Kidney (tissue), 14 donors: ENCODE measurements around the gene TAAR1. TPM values are rescaled to one million over a fixed set of nuclear protein-coding genes. Genes with fewer than 3 reads are reported as not detected.
A peak's percentile ranks its signal among the peaks of the same experiment; 100 is the strongest.
"Not testable (repeated sequence)": the region's sequence is repeated elsewhere in the genome, so short reads cannot be mapped to it uniquely, and the experiment has no call there.

Source experiments
- DNase-seq, 5 donors: peaks; one replicate each; pipeline ENCODE4 v3.0.0-alpha.2; 2013 to 2020
- FAIRE-seq: peaks from 2 replicates; lab custom pipeline; 2012; peaks lifted over from hg19 to GRCh38; lab: Jason Lieb, UNC
- H3K27ac ChIP-seq, 2 donors: one replicate each; pipeline ENCODE4 v1.7.0; 2013; ENCODE audit warnings: low read depth in 2 of 2, low read length in 2 of 2, inconsistent platforms in 1 of 2
- H3K27me3 ChIP-seq: one replicate; pipeline ENCODE4 v1.7.1; 2013; ENCODE audit warnings: low read length, inconsistent platforms; ENCODE audit not compliant: control insufficient read depth, insufficient read depth
- H3K36me3 ChIP-seq, 3 donors: one replicate each; pipeline versions ENCODE4 v1.7.0 to v1.7.1; 2013; ENCODE audit warnings: low read length in 3 of 3, control low read depth in 1 of 3, inconsistent platforms in 1 of 3; ENCODE audit not compliant: insufficient read depth in 3 of 3, control insufficient read depth in 2 of 3
- H3K4me1 ChIP-seq, 3 donors: one replicate each; pipeline versions ENCODE4 v1.7.0 to v1.7.1; 2013; ENCODE audit warnings: low read length in 3 of 3, inconsistent platforms in 1 of 3, low read depth in 1 of 3; ENCODE audit not compliant: control insufficient read depth in 2 of 3, insufficient read depth in 2 of 3
- H3K4me3 ChIP-seq, 3 donors: one replicate each; pipeline versions ENCODE4 v1.7.0 to v1.8.1; 2013; ENCODE audit warnings: low read length in 3 of 3, control low read depth in 1 of 3, inconsistent platforms in 1 of 3
- H3K9ac ChIP-seq, 3 donors: one replicate each; pipeline versions ENCODE4 v1.7.0 to v1.7.1; 2013; ENCODE audit warnings: low read length in 3 of 3, control low read depth in 1 of 3, inconsistent platforms in 1 of 3
- H3K9me3 ChIP-seq, 3 donors: one replicate each; pipeline versions ENCODE4 v1.7.0 to v1.7.1; 2013; ENCODE audit warnings: low read length in 3 of 3, control low read depth in 1 of 3, inconsistent platforms in 1 of 3; ENCODE audit not compliant: control insufficient read depth in 2 of 3, insufficient read depth in 1 of 3
- CTCF ChIP-seq: IDR thresholded peaks from 3 replicates; pipeline ENCODE4 v1.5.1; 2012; ENCODE audit warnings: mild to moderate bottlenecking, moderate library complexity, borderline replicate concordance; ENCODE audit not compliant: insufficient read depth; ENCODE audit errors: extremely low read depth
- intact Hi-C: fragments of 100-400 bp; cut with DNase I; formaldehyde crosslinking; loops from one replicate; pipeline ENCODE4 v1.11.1; 2022
- polyA plus RNA-seq: library from polyadenylated mRNA; stranded (reverse); fragments of 350-450 nt; fragmentation: Illumina TruSeq; extraction: RNeasy Lipid Tissue Mini Kit (QIAGEN cat#74804); gene quantifications from one replicate; pipeline ENCODE4 v1.2.3, GENCODE V29; 2014; ENCODE audit warnings: low read depth, low replicate concordance; ENCODE audit not compliant: insufficient read depth
- total RNA-seq: library from RNA; stranded (reverse); fragmentation: NEBNext Ultra II Directional; extraction: Animal tissue kit (Norgen Biotek cat#: 25700); gene quantifications from one replicate; pipeline ENCODE4 v1.2.1, GENCODE V29; 2021
- donor health status: control.
- donor health status: control.
- donor health status: control.
- donor health status: control.
- donor health status: control.
- donor health status: DM: yes; HTN: yes; CAD: no.
- donor health status: Normal renal cell carcinoma (clear cell type).

The TAAR1 gene
- total and polyA plus RNA-seq, 2 donors from 2014 or later = not detected

- H3K4me1 ChIP-seq = no peaks in the 10 kb centered on the region
- DNase-seq (no peak), FAIRE-seq (no peak)
- H3K27me3 ChIP-seq = no peaks in the 10 kb centered on the region
- TF ChIP-seq CTCF = no peak
- H3K9ac ChIP-seq = no peak overlapping the region
- intact Hi-C loops = no loop called here
- no peak overlapping the region for H3K4me3 ChIP-seq
- H3K9me3 ChIP-seq = no peaks in the 10 kb centered on the region
- H3K27ac ChIP-seq = no peak overlapping the region
- H3K36me3 ChIP-seq = no peaks in the 10 kb centered on the region
Observed at GRCh38 chr6:132604635-132605152, 54.3 kb downstream of the TAAR1 start.

GRCh38 chr6:132600900-132601299, 58.1 kb downstream of the TAAR1 start:
- H3K4me1 ChIP-seq, H3K4me3 ChIP-seq, H3K27ac ChIP-seq, DNase-seq, intact Hi-C loops, H3K27me3 ChIP-seq, H3K9ac ChIP-seq, H3K9me3 ChIP-seq, FAIRE-seq, H3K36me3 ChIP-seq: not testable (repeated sequence)

GRCh38 chr6:132598473-132598872, 60.5 kb downstream of the TAAR1 start:
- H3K9ac ChIP-seq = no peak overlapping the region
- H3K27me3 ChIP-seq = no peaks in the 10 kb centered on the region
- TF ChIP-seq CTCF = no peak
- FAIRE-seq (no peak), DNase-seq (peak in 1 of 5 donors; percentile 4)
- no peak overlapping the region for H3K4me3 ChIP-seq
- no peaks in the 10 kb centered on the region for H3K9me3 ChIP-seq
- intact Hi-C loops = no loop called here
- H3K27ac ChIP-seq = no peak overlapping the region
- H3K36me3 ChIP-seq = no peaks in the 10 kb centered on the region
- H3K4me1 ChIP-seq = no peaks in the 10 kb centered on the region

- FAIRE-seq = no peak
- H3K4me3 ChIP-seq = no peak overlapping the region
- no peaks in the 10 kb centered on the region for H3K27me3 ChIP-seq
- no peaks in the 10 kb centered on the region for H3K36me3 ChIP-seq
- DNase-seq = no peak
- H3K27ac ChIP-seq = no peak overlapping the region
- H3K9me3 ChIP-seq = no peaks in the 10 kb centered on the region
- no peak overlapping the region for H3K9ac ChIP-seq
- intact Hi-C loops = no loop called here
- no peak for TF ChIP-seq CTCF
- no peaks in the 10 kb centered on the region for H3K4me1 ChIP-seq
Observed at GRCh38 chr6:132596201-132596600, 62.8 kb downstream of the TAAR1 start.

Other genes starting within 250 kb of the TAAR1 start
- 77.9 TPM for gene STX7, start 146.1 kb downstream of the TAAR1 start, total RNA-seq
- gene STX7, start 146.1 kb downstream of the TAAR1 start, polyA plus RNA-seq = 27.4 TPM
- gene TAAR9, start 120.9 kb downstream of the TAAR1 start, total RNA-seq = not detected
- not detected for gene TAAR9, start 120.9 kb downstream of the TAAR1 start, polyA plus RNA-seq
- not detected for gene TAAR8, start 106.5 kb downstream of the TAAR1 start, total RNA-seq
- gene TAAR8, start 106.5 kb downstream of the TAAR1 start, polyA plus RNA-seq = not detected
- not detected for gene TAAR6, start 88.9 kb downstream of the TAAR1 start, total RNA-seq
- not detected for gene TAAR6, start 88.9 kb downstream of the TAAR1 start, polyA plus RNA-seq
- gene TAAR5, start 69.4 kb downstream of the TAAR1 start, total RNA-seq = not detected
- gene TAAR5, start 69.4 kb downstream of the TAAR1 start, polyA plus RNA-seq = not detected
- gene TAAR2, start 34.9 kb downstream of the TAAR1 start, total RNA-seq = not detected
- gene TAAR2, start 34.9 kb downstream of the TAAR1 start, polyA plus RNA-seq = not detected
- 7.5 TPM for gene VNN1, start 54.9 kb upstream of the TAAR1 start, total RNA-seq
- gene VNN1, start 54.9 kb upstream of the TAAR1 start, polyA plus RNA-seq = 13.8 TPM
- gene VNN2, start 98.7 kb upstream of the TAAR1 start, total RNA-seq = 6.7 TPM
- 1.7 TPM for gene VNN2, start 98.7 kb upstream of the TAAR1 start, polyA plus RNA-seq
- 17.2 TPM for gene SLC18B1, start 139.5 kb upstream of the TAAR1 start, total RNA-seq
- 16.9 TPM for gene SLC18B1, start 139.5 kb upstream of the TAAR1 start, polyA plus RNA-seq
- gene RPS12, start 155.4 kb upstream of the TAAR1 start, total RNA-seq = 919 TPM
- 1,813 TPM for gene RPS12, start 155.4 kb upstream of the TAAR1 start, polyA plus RNA-seq